AG09309 (cell line): ENCODE results near the gene PTPRE.

Source experiments
- DNase-seq: peaks from one replicate; pipeline ENCODE4 v3.0.0-alpha.2; 2010; ENCODE audit warnings: low read depth
- H3K4me3 ChIP-seq: 2 replicates; pipeline ENCODE4 v1.5.1; 2011; ENCODE audit warnings: mild to moderate bottlenecking, low read depth, low read length, moderate library complexity; ENCODE audit not compliant: control insufficient read depth
- CTCF ChIP-seq: IDR thresholded peaks from 2 replicates; pipeline ENCODE4 v1.5.1; 2011; ENCODE audit warnings: mild to moderate bottlenecking, low read depth, low read length, inconsistent platforms; ENCODE audit not compliant: insufficient read depth, control insufficient read depth; ENCODE audit errors: missing control alignments

The PTPRE gene

GRCh38 chr10:127889605-127890195 is 17.2 kb upstream of the PTPRE start:
- H3K4me3 ChIP-seq = no peak overlapping the region
- no peak for TF ChIP-seq CTCF
- no peak for DNase-seq

GRCh38 chr10:127890216-127890615 is 16.7 kb upstream of the PTPRE start:
- no peak for DNase-seq
- H3K4me3 ChIP-seq = no peak overlapping the region
- TF ChIP-seq CTCF = no peak

GRCh38 chr10:127890832-127891334 is 16.0 kb upstream of the PTPRE start:
- DNase-seq = no peak
- no peak for TF ChIP-seq CTCF
- H3K4me3 ChIP-seq = no peak overlapping the region

GRCh38 chr10:127892743-127893142 is 14.2 kb upstream of the PTPRE start, which contains the start of gene CLRN3:
CLRN3 (minus strand) TSS chr10:127892941; CDS start chr10:127892784, 157 bp downstream.
- no peak for TF ChIP-seq CTCF
- DNase-seq = no peak
- H3K4me3 ChIP-seq = no peak within 1 kb of the TSS

GRCh38 chr10:127894146-127894545 is 12.8 kb upstream of the PTPRE start:
- H3K4me3 ChIP-seq = no peak overlapping the region
- no peak for TF ChIP-seq CTCF
- no peak for DNase-seq

- TF ChIP-seq CTCF = no peak
- H3K4me3 ChIP-seq = no peak overlapping the region
- no peak for DNase-seq
Measured at GRCh38 chr10:127896590-127896989, 10.3 kb upstream of the PTPRE start.
